ENCODE measurements around the gene ATXN1. TPM values are rescaled to one million over a fixed set of nuclear protein-coding genes. Genes with fewer than 3 reads are reported as not detected.

ATXN1 gene
- total RNA-seq, 1 experiment from 2014 or later = 5.6 TPM

DNA sequence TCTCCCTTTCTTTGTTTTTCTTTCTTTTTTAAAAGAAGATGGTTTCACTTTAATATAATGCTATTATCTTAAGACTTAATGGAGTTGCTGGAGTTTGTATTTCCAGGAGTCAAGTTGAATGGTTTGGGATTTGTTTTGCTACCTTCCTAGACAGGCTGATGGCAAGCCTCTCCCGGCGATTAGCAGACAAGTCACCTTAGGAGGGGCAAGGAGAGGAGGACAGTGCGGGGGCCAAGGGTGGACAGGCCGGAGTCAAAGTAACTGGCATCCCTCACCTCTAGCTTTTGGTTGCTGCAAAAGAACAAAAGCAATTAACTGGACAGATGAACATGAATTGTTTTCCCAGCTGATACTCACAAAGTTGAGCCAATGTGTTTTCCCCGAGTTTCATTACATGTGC, 465.8 kb downstream of the ATXN1 start:
- Histone ChIP-seq H3K9ac (ENCODE audit: extremely low read depth, insufficient read length, low read length) (no peak overlapping the region), H4K91ac (ENCODE audit: insufficient read length, low read depth, low read length) (no peak overlapping the region), H2BK5ac (ENCODE audit: insufficient read length, low read length) (no peak overlapping the region), H4K20me1 (ENCODE audit: control insufficient read depth, insufficient read depth, insufficient read length) (no peaks in the 10 kb centered on the region), H3K9me3 (ENCODE audit: control insufficient read depth, low read depth, low read length) (no peaks in the 10 kb centered on the region), H3K79me2 (ENCODE audit: insufficient read depth, low read length) (no peaks in the 10 kb centered on the region), H4K8ac (replicated peaks; ENCODE audit: insufficient read length, low read depth, low read length) (no peak overlapping the region), H2BK12ac (ENCODE audit: insufficient read length, low read depth, low read length) (no peak overlapping the region), H2BK20ac (ENCODE audit: low read depth, low read length, poor library complexity, severe bottlenecking) (no peak overlapping the region), H2BK15ac (ENCODE audit: low read depth, low read length) (no peak overlapping the region), H3K4me2 (ENCODE audit: insufficient read depth, insufficient read length, low read length) (no peak overlapping the region), H3K23ac (ENCODE audit: insufficient read length, low read depth, low read length) (no peak overlapping the region), H4K5ac (ENCODE audit: insufficient read length, low read depth, low read length) (no peak overlapping the region), H2BK120ac (ENCODE audit: low read depth, low read length, poor library complexity, severe bottlenecking) (no peak overlapping the region), H2AFZ (ENCODE audit: low read length) (no peak overlapping the region), H3K23me2 (ENCODE audit: insufficient read length, low read depth, low read length, poor library complexity, severe bottlenecking) (no peaks in the 10 kb centered on the region), H3K18ac (ENCODE audit: insufficient read length, low read depth, low read length) (no peak overlapping the region), H3K56ac (ENCODE audit: insufficient read length, low read depth, low read length) (no peak overlapping the region), H3K4me1 (ENCODE audit: insufficient read depth, low read length) (no peaks in the 10 kb centered on the region), H3K14ac (ENCODE audit: insufficient read depth, low read length) (no peak overlapping the region), H2AK5ac (ENCODE audit: insufficient read length, low read length) (no peak overlapping the region), H3K27me3 (ENCODE audit: insufficient read depth, low read length) (no peaks in the 10 kb centered on the region), H3K4ac (ENCODE audit: low read depth, low read length) (no peak overlapping the region), H3T11ph (ENCODE audit: low read length) (no peak overlapping the region), H3K79me1 (ENCODE audit: insufficient read depth, low read depth, low read length, poor library complexity, severe bottlenecking) (no peaks in the 10 kb centered on the region), H3K27ac (ENCODE audit: insufficient read length, low read depth, low read length) (no peak overlapping the region)
- no peaks in the 10 kb centered on the region; a peak in 1 of 5 replicates for H3K9me3 Mint-ChIP-seq
- peaks cover 2% of the 10 kb centered on the region for H3K27me3 Mint-ChIP-seq (ENCODE audit: low read depth)
- peaks cover 4 to 5% of the 10 kb centered on the region in 2 experiments for H3K4me1 Mint-ChIP-seq
- H3K27ac Mint-ChIP-seq = no peak overlapping the region
- no peak for DNase-seq
- no peak overlapping the region for H3K4me3 Mint-ChIP-seq
- WGBS (ENCODE audit: extremely low coverage, insufficient read length, low lambda C conversion rate) = no CpG with 5 or more reads among the region's 5 CpGs
- no peaks in the 10 kb centered on the region for H3K36me3 Mint-ChIP-seq (ENCODE audit: insufficient read depth in 1 of 3, low read depth in 3 of 3)
- TF ChIP-seq CTCF (conservative IDR thresholded peaks at IDR 0.05) = no peak
